Activated CD8-positive, alpha-beta memory T cell treated with anti-CD3 and anti-CD28 coated beads, Interleukin-2, amount 10 ng/mL, durations not matched to agents 7 days and 5 days (primary cell): Measurements from ENCODE around the gene SRC. TPM values are rescaled to one million over a fixed set of nuclear protein-coding genes. Genes with fewer than 3 reads are reported as not detected.

ENCODE experiments used
- ATAC-seq: fragments of 150-1000 bp; cut with Tn5 transposase; one replicate; pipeline ENCODE4 v1.10.0; 2021; ENCODE audit warnings: moderate library complexity
- CTCF ChIA-PET: fragments of 350-600 bp; sonication (Branson Sonifier 250); formaldehyde crosslinking; loops from one replicate; lab custom pipeline; 2021; ENCODE audit warnings: antibody characterized with exemption; lab: Charles Lee
- DNase-seq: peaks from one replicate; pipeline ENCODE4 v3.0.0-alpha.2; 2020
- H3K27ac Mint-ChIP-seq: one replicate; pipeline ENCODE4 v1.8.0; 2021; ENCODE audit warnings: mild to moderate bottlenecking, mixed read lengths
- H3K27me3 Mint-ChIP-seq: one replicate; pipeline ENCODE4 v1.8.0; 2021; ENCODE audit warnings: mixed read lengths
- H3K36me3 Mint-ChIP-seq: one replicate; pipeline ENCODE4 v1.8.0; 2021; ENCODE audit warnings: mild to moderate bottlenecking, mixed read lengths
- H3K4me1 Mint-ChIP-seq: one replicate; pipeline ENCODE4 v1.8.0; 2021; ENCODE audit warnings: mixed read lengths
- H3K4me3 Mint-ChIP-seq: one replicate; pipeline ENCODE4 v1.8.0; 2021; ENCODE audit warnings: mild to moderate bottlenecking, moderate library complexity, mixed read lengths
- H3K9me3 Mint-ChIP-seq: one replicate; pipeline ENCODE4 v1.8.0; 2022; ENCODE audit warnings: low read depth, mixed read lengths
- total RNA-seq, 2 experiments: library from RNA; stranded (reverse); gene quantifications; one replicate each; pipeline ENCODE4 v1.2.3, GENCODE V29; 2021

The SRC gene
- total RNA-seq, 2 experiments from 2014 or later: 1.9 to 3.6 TPM

DNA sequence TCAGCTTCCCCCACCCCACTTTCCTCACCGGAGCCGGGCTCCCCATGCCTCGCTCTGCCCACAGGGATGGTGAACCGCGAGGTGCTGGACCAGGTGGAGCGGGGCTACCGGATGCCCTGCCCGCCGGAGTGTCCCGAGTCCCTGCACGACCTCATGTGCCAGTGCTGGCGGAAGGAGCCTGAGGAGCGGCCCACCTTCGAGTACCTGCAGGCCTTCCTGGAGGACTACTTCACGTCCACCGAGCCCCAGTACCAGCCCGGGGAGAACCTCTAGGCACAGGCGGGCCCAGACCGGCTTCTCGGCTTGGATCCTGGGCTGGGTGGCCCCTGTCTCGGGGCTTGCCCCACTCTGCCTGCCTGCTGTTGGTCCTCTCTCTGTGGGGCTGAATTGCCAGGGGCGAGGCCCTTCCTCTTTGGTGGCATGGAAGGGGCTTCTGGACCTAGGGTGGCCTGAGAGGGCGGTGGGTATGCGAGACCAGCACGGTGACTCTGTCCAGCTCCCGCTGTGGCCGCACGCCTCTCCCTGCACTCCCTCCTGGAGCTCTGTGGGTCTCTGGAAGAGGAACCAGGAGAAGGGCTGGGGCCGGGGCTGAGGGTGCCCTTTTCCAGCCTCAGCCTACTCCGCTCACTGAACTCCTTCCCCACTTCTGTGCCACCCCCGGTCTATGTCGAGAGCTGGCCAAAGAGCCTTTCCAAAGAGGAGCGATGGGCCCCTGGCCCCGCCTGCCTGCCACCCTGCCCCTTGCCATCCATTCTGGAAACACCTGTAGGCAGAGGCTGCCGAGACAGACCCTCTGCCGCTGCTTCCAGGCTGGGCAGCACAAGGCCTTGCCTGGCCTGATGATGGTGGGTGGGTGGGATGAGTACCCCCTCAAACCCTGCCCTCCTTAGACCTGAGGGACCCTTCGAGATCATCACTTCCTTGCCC is 57.4 kb downstream of the SRC start:
- CTCF ChIA-PET: no interaction called here
- H3K9me3 Mint-ChIP-seq: no peaks in the 10 kb centered on the region
- ATAC-seq (no peak), DNase-seq (no peak)
- H3K4me1 Mint-ChIP-seq: peaks cover 12% of the 10 kb centered on the region
- H3K27ac Mint-ChIP-seq: no peak overlapping the region
- peaks cover 18% of the 10 kb centered on the region for H3K27me3 Mint-ChIP-seq
- H3K4me3 Mint-ChIP-seq: no peak overlapping the region
- no peaks in the 10 kb centered on the region for H3K36me3 Mint-ChIP-seq

DNA sequence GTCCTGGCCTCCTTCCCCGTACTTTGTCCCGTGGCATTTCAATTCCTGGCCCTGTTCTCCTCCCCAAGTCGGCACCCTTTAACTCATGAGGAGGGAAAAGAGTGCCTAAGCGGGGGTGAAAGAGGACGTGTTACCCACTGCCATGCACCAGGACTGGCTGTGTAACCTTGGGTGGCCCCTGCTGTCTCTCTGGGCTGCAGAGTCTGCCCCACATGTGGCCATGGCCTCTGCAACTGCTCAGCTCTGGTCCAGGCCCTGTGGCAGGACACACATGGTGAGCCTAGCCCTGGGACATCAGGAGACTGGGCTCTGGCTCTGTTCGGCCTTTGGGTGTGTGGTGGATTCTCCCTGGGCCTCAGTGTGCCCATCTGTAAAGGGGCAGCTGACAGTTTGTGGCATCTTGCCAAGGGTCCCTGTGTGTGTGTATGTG is 58.5 kb downstream of the SRC start:
- CTCF ChIA-PET: no interaction called here
- peaks cover 19% of the 10 kb centered on the region for H3K4me1 Mint-ChIP-seq

DNA sequence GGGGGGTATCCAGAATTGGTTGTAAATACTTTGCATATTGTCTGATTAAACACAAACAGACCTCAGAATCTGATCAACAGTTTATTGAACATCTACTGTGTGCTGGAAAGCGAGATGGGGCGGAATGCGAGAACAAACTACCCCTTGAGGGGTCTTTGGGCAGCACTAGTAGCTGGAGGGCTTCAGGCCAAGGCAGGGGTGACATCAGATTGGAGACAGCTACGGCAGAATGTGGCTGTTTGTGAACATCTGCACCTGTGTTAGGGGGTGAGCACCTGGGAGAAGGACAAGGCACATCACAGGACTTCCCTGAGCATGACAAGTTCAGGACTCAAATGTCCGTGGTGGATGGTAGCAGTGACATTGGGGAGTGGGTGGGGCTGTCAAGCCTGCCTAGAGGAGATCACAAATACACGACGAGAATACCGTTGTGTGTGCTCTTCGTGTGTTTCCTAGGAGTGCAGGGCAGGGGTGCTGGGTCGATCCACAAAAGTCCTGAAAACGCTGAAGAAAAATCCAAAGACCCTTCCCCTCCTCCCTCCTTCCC is 59.5 kb downstream of the SRC start:
- H3K27ac Mint-ChIP-seq: no peak overlapping the region
- ATAC-seq (no peak), DNase-seq (no peak)
- no peak overlapping the region for H3K4me3 Mint-ChIP-seq
- H3K9me3 Mint-ChIP-seq: no peaks in the 10 kb centered on the region
- CTCF ChIA-PET: no interaction called here
- H3K36me3 Mint-ChIP-seq: no peaks in the 10 kb centered on the region
- peaks cover 33% of the 10 kb centered on the region for H3K27me3 Mint-ChIP-seq
- H3K4me1 Mint-ChIP-seq: peaks cover 21% of the 10 kb centered on the region

More for the DNA sequence above, 58.5 kb downstream of the SRC start:
- H3K27ac Mint-ChIP-seq: no peak overlapping the region
- H3K27me3 Mint-ChIP-seq: peaks cover 29% of the 10 kb centered on the region
- H3K4me3 Mint-ChIP-seq: no peak overlapping the region
- DNase-seq (no peak), ATAC-seq (no peak)
- H3K36me3 Mint-ChIP-seq: no peaks in the 10 kb centered on the region
- H3K9me3 Mint-ChIP-seq: no peaks in the 10 kb centered on the region

DNA sequence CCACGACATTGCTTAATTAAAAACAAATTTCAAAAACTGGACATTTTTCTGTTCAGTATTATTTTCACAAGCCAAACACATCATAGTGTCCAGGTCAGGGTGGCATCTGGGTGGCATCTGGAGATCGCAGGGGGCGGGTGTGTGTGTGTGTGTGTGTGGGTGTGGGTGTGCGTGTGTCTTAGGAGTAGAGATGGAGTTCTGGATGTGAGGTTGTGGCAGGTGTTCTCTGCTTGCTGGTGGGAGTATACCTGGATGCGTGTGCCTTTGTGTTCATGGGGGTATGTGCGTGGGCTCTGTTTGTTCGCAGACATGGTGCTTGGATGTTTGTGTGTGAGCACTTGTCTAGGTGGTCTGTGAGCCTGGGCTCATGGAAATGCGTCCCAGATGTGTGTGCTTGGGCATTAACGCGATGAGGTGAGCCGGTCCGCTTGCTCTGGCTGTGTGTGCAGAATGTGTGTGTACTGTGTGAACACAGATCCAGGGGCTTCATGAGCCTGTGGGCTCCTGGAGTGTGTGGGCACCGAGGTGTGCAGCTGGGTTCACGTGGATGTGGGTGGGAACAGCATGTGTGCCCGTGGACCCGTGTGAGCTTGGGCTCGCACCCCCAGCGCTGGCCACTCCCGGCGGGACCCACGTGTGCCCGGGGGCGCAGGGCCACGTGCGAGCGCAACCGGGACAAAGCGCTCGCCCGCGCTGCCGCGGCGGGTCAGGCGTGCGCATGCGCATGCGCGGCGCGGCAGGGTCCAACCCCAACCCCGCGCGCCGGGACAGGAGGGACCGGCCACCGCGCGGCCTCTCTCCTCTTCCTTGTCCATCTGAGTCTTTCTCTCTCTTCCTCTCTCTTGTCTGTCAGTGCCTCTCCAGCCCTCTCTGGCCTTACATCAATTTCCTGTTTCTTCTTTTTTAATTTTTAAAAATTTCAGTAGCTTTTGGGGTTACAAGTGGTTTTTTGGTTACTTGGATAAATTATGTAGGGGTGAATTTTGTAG is 60.4 kb downstream of the SRC start:
- Mint-ChIP-seq H3K36me3 (no peaks in the 10 kb centered on the region), H3K4me1 (peaks cover 21% of the 10 kb centered on the region), H3K4me3 (peak overlapping the region; percentile 32), H3K9me3 (no peaks in the 10 kb centered on the region), H3K27me3 (peaks cover 33% of the 10 kb centered on the region), H3K27ac (no peak overlapping the region)
- DNase-seq (no peak), ATAC-seq (peak; percentile 81)
- CTCF ChIA-PET: interaction anchor here (1.6 kb wide), 1 partner anchor 14 kb away, joined by 4 read pairs; no protein-coding TSS in a partner anchor

- CTCF ChIA-PET: interaction anchor here (1.6 kb wide), 1 partner anchor 15 kb away, joined by 4 read pairs; no protein-coding TSS in a partner anchor
- ATAC-seq (no peak), DNase-seq (no peak)
- peaks cover 21% of the 10 kb centered on the region for H3K4me1 Mint-ChIP-seq
- no peak overlapping the region for H3K27ac Mint-ChIP-seq
- peaks cover 33% of the 10 kb centered on the region for H3K27me3 Mint-ChIP-seq
- no peaks in the 10 kb centered on the region for H3K36me3 Mint-ChIP-seq
- H3K4me3 Mint-ChIP-seq: peak overlapping the region; percentile 1
- no peaks in the 10 kb centered on the region for H3K9me3 Mint-ChIP-seq
Observed at GRCh38 chr20:37407019-37407566, 61.2 kb downstream of the SRC start.

DNA sequence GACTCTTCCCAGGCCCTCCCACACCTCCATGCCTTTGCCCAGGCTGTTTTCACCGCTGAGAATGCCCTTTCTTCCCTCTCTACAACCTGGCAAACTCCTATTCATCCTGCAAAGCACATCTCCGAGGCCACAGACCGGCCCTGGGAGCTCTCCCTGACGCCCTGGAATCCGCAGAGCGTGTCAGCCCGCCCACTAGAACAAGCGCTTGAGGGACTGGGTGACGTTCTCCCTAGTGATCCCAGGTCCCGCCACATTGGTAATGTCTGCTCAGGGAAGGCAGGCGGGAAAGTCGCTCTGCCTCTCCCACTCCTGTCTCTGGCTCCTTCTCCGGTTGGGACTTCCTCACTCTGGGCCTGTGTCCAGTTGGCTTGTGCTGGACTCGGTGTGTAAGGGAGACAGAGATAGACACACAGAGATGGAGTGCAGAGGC is 61.6 kb downstream of the SRC start:
- Mint-ChIP-seq H3K4me3 (peak overlapping the region; percentile 1), H3K4me1 (peaks cover 21% of the 10 kb centered on the region), H3K36me3 (no peaks in the 10 kb centered on the region), H3K27ac (no peak overlapping the region), H3K27me3 (peaks cover 33% of the 10 kb centered on the region), H3K9me3 (no peaks in the 10 kb centered on the region)
- DNase-seq: no peak
- CTCF ChIA-PET: interaction anchor here (1.6 kb wide), 1 partner anchor 15 kb away, joined by 4 read pairs; no protein-coding TSS in a partner anchor
- ATAC-seq: no peak

GRCh38 chr20:37408302-37409193 is 62.6 kb downstream of the SRC start:
- H3K27me3 Mint-ChIP-seq: peaks cover 33% of the 10 kb centered on the region
- CTCF ChIA-PET: no interaction called here
- ATAC-seq: no peak
- no peaks in the 10 kb centered on the region for H3K36me3 Mint-ChIP-seq
- H3K27ac Mint-ChIP-seq: no peak overlapping the region
- H3K4me3 Mint-ChIP-seq: no peak overlapping the region
- H3K9me3 Mint-ChIP-seq: no peaks in the 10 kb centered on the region
- H3K4me1 Mint-ChIP-seq: peaks cover 21% of the 10 kb centered on the region
- no peak for DNase-seq

GRCh38 chr20:37411408-37412219 is 65.7 kb downstream of the SRC start:
- ATAC-seq: no peak
- CTCF ChIA-PET: interaction anchor here (0.7 kb wide), 1 partner anchor 122 kb away, joined by 3 read pairs; no protein-coding TSS in a partner anchor

DNA sequence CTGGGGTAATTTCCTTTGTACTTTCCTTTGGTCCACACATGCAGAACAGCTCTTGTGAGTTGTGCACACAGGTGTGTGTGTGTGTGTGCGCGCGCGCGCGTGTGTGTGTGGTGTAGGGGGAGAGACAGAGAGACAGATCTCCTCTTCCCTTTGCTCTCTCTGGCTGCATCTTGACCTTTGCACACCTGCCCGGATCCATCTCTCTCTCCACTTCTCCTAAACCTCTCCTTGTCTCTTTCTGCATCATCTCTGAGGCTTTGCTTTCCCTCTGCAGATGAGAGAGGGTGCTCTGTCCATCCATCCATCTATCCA is 67.0 kb downstream of the SRC start:
- Mint-ChIP-seq H3K36me3 (no peaks in the 10 kb centered on the region), H3K9me3 (no peaks in the 10 kb centered on the region), H3K27me3 (peaks cover 19% of the 10 kb centered on the region), H3K4me1 (peaks cover 9% of the 10 kb centered on the region), H3K27ac (no peak overlapping the region), H3K4me3 (no peak overlapping the region)
- CTCF ChIA-PET: interaction anchor here (0.7 to 1.6 kb wide), 2 partner anchors 29 to 122 kb away, joined by 3 to 5 read pairs; no protein-coding TSS in a partner anchor
- ATAC-seq: peak; percentile 11
- DNase-seq: no peak

More at GRCh38 chr20:37411408-37412219, 65.7 kb downstream of the SRC start:
- Mint-ChIP-seq H3K27ac (no peak overlapping the region), H3K9me3 (no peaks in the 10 kb centered on the region), H3K4me1 (peaks cover 13% of the 10 kb centered on the region), H3K36me3 (no peaks in the 10 kb centered on the region), H3K27me3 (peaks cover 27% of the 10 kb centered on the region), H3K4me3 (no peak overlapping the region)
- peak; percentile 59 for DNase-seq

DNA sequence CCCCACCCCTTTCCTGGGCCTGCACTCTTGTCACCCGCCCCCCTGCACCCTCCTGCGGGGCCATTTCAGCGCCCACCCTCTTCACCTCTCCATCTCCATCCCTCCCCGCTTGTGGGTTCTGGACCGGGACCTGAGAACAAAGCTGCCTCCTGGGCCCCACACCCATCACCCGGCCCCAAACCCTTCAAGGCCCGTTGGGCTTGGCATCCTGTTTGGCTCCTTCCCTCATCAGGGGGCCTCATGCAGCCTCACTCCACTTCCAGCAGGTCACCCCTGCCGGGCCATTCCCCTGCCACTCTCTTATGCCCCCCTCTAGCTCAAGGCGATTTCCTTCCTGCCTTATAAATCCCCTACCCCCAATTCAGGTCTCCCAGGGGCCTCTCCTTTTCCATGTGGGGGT is 67.4 kb downstream of the SRC start:
- Mint-ChIP-seq H3K36me3 (no peaks in the 10 kb centered on the region), H3K27me3 (peaks cover 17% of the 10 kb centered on the region), H3K9me3 (no peaks in the 10 kb centered on the region), H3K27ac (no peak overlapping the region), H3K4me3 (no peak overlapping the region), H3K4me1 (peaks cover 9% of the 10 kb centered on the region)
- CTCF ChIA-PET: interaction anchor here (1.6 kb wide), 1 partner anchor 122 kb away, joined by 5 read pairs; no protein-coding TSS in a partner anchor
- ATAC-seq (no peak), DNase-seq (no peak)

GRCh38 chr20:37414224-37415035 is 68.5 kb downstream of the SRC start:
- Mint-ChIP-seq H3K4me1 (peaks cover 2% of the 10 kb centered on the region), H3K9me3 (no peaks in the 10 kb centered on the region), H3K27me3 (peaks cover 7% of the 10 kb centered on the region), H3K27ac (no peak overlapping the region), H3K36me3 (no peaks in the 10 kb centered on the region), H3K4me3 (no peak overlapping the region)
- CTCF ChIA-PET: no interaction called here
- ATAC-seq (no peak), DNase-seq (no peak)
